SJSA1 (cell line): Measurements from ENCODE around the gene ASB18. TPM values are rescaled to one million over a fixed set of nuclear protein-coding genes. Genes with fewer than 3 reads are reported as not detected.
"Not testable (repeated sequence)": the region's sequence is repeated elsewhere in the genome, so short reads cannot be mapped to it uniquely, and the experiment has no call there.

ENCODE experiments used
- DNase-seq, 2 experiments: peaks; one replicate each; pipeline ENCODE4 v3.0.0-alpha.2; 2015 to 2020; ENCODE audit warnings: low spot score in 2 of 2, low read depth in 1 of 2
- H3K27ac ChIP-seq: fragments of 250-450 bp; sonication (Bioruptor Pico); 2 replicates; pipeline ENCODE4 v1.5.1; 2020; ENCODE audit warnings: mild to moderate bottlenecking, moderate library complexity
- H3K27me3 ChIP-seq: fragments of 250-450 bp; sonication (Bioruptor Pico); replicated peaks from 2 replicates; pipeline ENCODE4 v1.5.1; 2020; ENCODE audit warnings: mild to moderate bottlenecking, moderate library complexity
- H3K36me3 ChIP-seq: fragments of 250-450 bp; sonication (Bioruptor Pico); 2 replicates; pipeline ENCODE4 v1.5.1; 2020; ENCODE audit warnings: mild to moderate bottlenecking
- H3K4me1 ChIP-seq: fragments of 250-450 bp; sonication (Bioruptor Pico); replicated peaks from 2 replicates; pipeline ENCODE4 v1.6.1; 2021; ENCODE audit warnings: mild to moderate bottlenecking
- H3K4me3 ChIP-seq: fragments of 250-450 bp; sonication (Bioruptor Pico); 2 replicates; pipeline ENCODE4 v1.5.1; 2020; ENCODE audit warnings: mild to moderate bottlenecking
- H3K9me3 ChIP-seq: fragments of 250-450 bp; sonication (Bioruptor Pico); replicated peaks from 2 replicates; pipeline ENCODE4 v1.5.1; 2020; ENCODE audit warnings: mild to moderate bottlenecking
- total RNA-seq: library from RNA; depleted of rRNA; stranded (reverse); fragments of >200 nt; shearing (Covaris generic); gene quantifications from 2 replicates; pipeline ENCODE4 v1.2.3, GENCODE V29; 2014

The ASB18 gene
- total RNA-seq, 1 experiment from 2014 or later = 1.1 TPM

DNA sequence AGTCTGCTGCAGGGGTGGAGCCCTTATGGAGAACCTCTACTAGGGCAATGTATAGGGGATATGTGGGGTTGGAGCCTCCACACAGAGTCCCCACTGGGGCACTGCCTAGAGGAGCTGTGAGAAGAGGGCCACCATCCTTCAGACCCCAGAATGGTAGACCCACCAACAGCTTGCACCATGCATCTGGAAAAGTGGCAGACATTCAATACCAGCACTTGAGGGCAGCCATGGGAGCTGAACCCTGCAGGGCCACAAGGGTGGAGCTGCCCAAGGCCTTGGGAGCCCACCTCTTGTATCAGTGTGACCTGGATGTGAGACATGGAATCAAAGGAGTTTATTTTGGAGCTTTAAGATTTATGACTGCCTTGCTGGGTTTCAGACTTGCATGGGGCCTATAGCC, 5.7 kb upstream of the ASB18 start:
- not testable (repeated sequence) for H3K27ac ChIP-seq, H3K4me3 ChIP-seq, H3K4me1 ChIP-seq, H3K27me3 ChIP-seq, H3K36me3 ChIP-seq
- H3K9me3 ChIP-seq = peaks cover 17% of the 10 kb centered on the region; the same call in 1 of the 2 replicates
- peak in 1 of 2 experiments; percentile 19 for DNase-seq

DNA sequence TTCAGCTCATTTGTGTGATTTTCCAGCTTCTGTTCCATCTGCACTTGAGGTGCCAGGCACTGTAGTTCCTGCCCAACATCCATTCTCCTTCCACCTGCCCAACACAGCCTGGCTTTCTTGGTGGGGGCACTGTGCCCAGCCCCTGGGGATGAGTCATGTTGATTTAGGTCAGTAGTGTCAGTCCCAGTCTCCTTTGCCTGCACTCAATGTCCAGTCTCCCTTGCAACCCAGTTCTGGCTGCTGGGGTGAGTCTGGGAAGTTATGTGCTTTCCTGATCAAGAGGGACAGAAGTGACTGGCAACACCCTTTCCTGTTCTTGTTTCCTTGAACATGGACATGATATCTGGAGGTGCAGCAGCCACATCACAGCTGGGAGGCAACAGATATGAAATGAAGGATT, 1.5 kb upstream of the ASB18 start:
- Histone ChIP-seq H3K4me3 (no peak overlapping the region), H3K27me3 (no peaks in the 10 kb centered on the region), H3K36me3 (peaks cover 5% of the 10 kb centered on the region; the same call in 1 of the 2 replicates), H3K4me1 (peaks cover 6% of the 10 kb centered on the region), H3K9me3 (peaks cover 25% of the 10 kb centered on the region), H3K27ac (no peak overlapping the region)
- DNase-seq = peak in 1 of 2 experiments; percentile 19

- Histone ChIP-seq H3K9me3 (peaks cover 11% of the 10 kb centered on the region), H3K27me3 (no peaks in the 10 kb centered on the region), H3K36me3 (peaks cover 5% of the 10 kb centered on the region; the same call in 1 of the 2 replicates), H3K27ac (peak overlapping the region; percentile 44; the same call in 1 of the 2 replicates), H3K4me1 (peaks cover 6% of the 10 kb centered on the region), H3K4me3 (no peak overlapping the region)
- DNase-seq = no peak
Measured at GRCh38 chr2:236262238-236262637, 2.0 kb downstream of the ASB18 start.

DNA sequence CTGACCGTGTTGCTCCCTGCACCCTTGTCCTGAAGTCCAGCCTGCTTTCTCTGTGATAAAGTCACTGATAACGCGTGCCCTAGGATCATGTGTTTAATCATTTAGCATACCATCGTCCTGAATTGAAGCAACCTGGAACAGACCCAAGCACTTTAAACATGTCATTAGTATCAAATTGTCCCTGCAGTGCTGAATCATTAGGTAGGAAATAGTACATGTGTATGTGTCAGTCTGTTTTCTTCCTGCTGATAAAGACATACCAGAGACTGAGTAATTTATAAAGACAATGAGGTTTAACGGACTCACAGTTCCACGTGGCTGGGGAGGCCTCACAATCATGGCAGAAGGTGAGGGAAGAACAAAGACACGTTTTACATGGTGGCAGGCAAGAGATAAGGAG, 2.8 kb downstream of the ASB18 start:
- Histone ChIP-seq H3K4me1 (peaks cover 6% of the 10 kb centered on the region), H3K27ac (peak overlapping the region; percentile 44; the same call in 1 of the 2 replicates), H3K36me3 (peaks cover 5% of the 10 kb centered on the region; the same call in 1 of the 2 replicates), H3K4me3 (no peak overlapping the region), H3K27me3 (no peaks in the 10 kb centered on the region), H3K9me3 (peaks cover 11% of the 10 kb centered on the region)
- DNase-seq = no peak

DNA sequence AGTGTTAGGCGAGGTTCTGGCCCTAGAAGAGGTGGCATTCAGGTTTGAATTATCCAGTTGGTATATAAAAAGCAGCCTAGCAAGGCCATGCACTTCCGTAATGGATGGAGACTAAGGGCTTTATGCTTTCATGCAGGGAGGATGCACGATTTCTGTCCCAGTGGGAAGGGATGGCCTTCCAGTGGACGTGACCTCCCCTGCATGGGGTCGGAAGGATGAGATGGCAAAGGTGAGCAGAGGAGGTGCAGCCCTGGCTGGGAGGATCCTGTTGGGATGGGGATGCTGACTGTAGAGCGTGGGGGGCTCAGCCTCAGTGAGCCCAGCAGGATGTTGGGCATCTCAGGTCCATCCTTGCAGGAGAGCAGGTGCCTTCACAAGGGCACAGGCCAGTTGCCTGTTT, 4.8 kb downstream of the ASB18 start:
- peaks cover 5% of the 10 kb centered on the region; the same call in 1 of the 2 replicates for H3K36me3 ChIP-seq
- no peak overlapping the region for H3K4me3 ChIP-seq
- H3K4me1 ChIP-seq = peaks cover 6% of the 10 kb centered on the region
- no peaks in the 10 kb centered on the region for H3K27me3 ChIP-seq
- H3K27ac ChIP-seq = no peak overlapping the region
- DNase-seq = peak in 1 of 2 experiments; percentile 22
- peaks cover 11% of the 10 kb centered on the region for H3K9me3 ChIP-seq

GRCh38 chr2:236257575-236257974, 6.6 kb downstream of the ASB18 start:
- no peak overlapping the region for H3K27ac ChIP-seq
- H3K9me3 ChIP-seq = peaks cover 11% of the 10 kb centered on the region
- H3K4me3 ChIP-seq = no peak overlapping the region
- no peaks in the 10 kb centered on the region for H3K36me3 ChIP-seq
- DNase-seq = no peak
- H3K27me3 ChIP-seq = no peaks in the 10 kb centered on the region
- peaks cover 6% of the 10 kb centered on the region for H3K4me1 ChIP-seq

GRCh38 chr2:236257136-236257535, 7.1 kb downstream of the ASB18 start:
- no peak overlapping the region for H3K27ac ChIP-seq
- H3K36me3 ChIP-seq = no peaks in the 10 kb centered on the region
- no peak overlapping the region for H3K4me3 ChIP-seq
- peak in 1 of 2 experiments; percentile 17 for DNase-seq
- peaks cover 6% of the 10 kb centered on the region for H3K4me1 ChIP-seq
- H3K27me3 ChIP-seq = no peaks in the 10 kb centered on the region
- peaks cover 10% of the 10 kb centered on the region for H3K9me3 ChIP-seq

GRCh38 chr2:236256366-236256985, 7.7 kb downstream of the ASB18 start:
- no peaks in the 10 kb centered on the region for H3K36me3 ChIP-seq
- no peak overlapping the region for H3K27ac ChIP-seq
- H3K4me3 ChIP-seq = no peak overlapping the region
- no peak for DNase-seq
- H3K4me1 ChIP-seq = peaks cover 6% of the 10 kb centered on the region
- no peaks in the 10 kb centered on the region for H3K27me3 ChIP-seq
- peaks cover 5% of the 10 kb centered on the region; the same call in 1 of the 2 replicates for H3K9me3 ChIP-seq

DNA sequence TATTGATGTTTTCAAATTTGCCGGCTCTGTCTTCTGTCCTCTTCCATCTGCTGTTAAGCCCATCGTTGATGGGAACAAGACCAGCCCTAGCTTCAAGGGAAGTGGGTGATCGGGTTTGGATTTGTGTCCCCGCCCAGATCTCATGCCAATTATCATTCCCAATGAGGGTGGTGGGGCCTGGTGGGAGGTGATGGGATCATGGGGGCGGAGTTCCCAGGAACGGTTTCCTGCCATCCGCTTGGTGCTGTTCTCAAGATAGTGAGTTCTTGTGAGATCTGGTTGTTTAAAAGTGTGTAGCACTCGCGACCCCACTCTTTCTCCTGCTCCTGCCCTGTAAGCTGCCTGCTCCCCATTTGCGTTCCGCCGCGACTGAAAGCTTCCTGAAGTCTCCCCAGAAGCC, 9.5 kb downstream of the ASB18 start:
- Histone ChIP-seq H3K27ac (no peak overlapping the region), H3K4me3 (no peak overlapping the region), H3K36me3 (no peaks in the 10 kb centered on the region), H3K9me3 (no peaks in the 10 kb centered on the region), H3K27me3 (no peaks in the 10 kb centered on the region), H3K4me1 (peaks cover 12% of the 10 kb centered on the region)
- DNase-seq = peak in 1 of 2 experiments; percentile 18

- Histone ChIP-seq H3K9me3 (no peaks in the 10 kb centered on the region), H3K36me3 (no peaks in the 10 kb centered on the region), H3K4me1 (peaks cover 16% of the 10 kb centered on the region), H3K4me3 (no peak overlapping the region), H3K27me3 (no peaks in the 10 kb centered on the region), H3K27ac (no peak overlapping the region)
- no peak for DNase-seq
Measured at GRCh38 chr2:236254001-236254400, 10.2 kb downstream of the ASB18 start.

GRCh38 chr2:236252602-236253001, 11.6 kb downstream of the ASB18 start:
- Histone ChIP-seq H3K27me3 (no peaks in the 10 kb centered on the region), H3K4me3 (no peak overlapping the region), H3K27ac (no peak overlapping the region), H3K36me3 (no peaks in the 10 kb centered on the region), H3K4me1 (peaks cover 19% of the 10 kb centered on the region), H3K9me3 (no peaks in the 10 kb centered on the region)
- no peak for DNase-seq

DNA sequence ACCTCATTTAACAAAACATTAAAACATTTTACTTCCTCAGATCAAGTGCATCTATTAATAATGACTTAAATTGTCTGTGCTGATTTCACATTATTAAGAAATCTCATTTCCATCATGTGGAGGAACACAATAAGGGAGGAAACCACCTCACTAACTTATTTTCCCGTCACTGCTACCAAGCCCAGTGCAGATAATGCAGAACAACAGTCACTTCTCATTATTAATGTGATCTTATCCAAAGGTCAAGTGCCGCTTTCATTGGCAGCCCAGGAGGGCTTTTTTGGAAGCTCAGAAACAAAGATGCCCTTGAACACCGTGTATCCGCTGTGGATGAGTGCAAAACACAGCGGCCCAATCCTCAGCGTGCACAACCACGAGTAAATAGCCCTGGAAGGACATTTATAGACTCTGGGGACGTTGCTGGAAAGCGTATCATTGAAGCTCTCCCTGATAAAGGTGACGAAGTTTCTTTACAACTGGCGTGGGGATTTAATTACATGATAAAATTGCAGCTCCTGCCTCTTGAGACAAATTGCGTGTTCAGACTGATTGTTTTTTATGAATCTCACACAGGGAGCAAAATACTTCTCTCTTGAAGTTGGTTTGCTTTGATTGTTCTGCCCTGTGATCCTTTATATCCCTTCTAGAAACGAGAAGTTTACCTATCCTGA, 13.2 kb downstream of the ASB18 start:
- peaks cover 31% of the 10 kb centered on the region for H3K4me1 ChIP-seq
- H3K9me3 ChIP-seq = no peaks in the 10 kb centered on the region
- no peak overlapping the region for H3K27ac ChIP-seq
- H3K27me3 ChIP-seq = no peaks in the 10 kb centered on the region
- DNase-seq = no peak
- no peaks in the 10 kb centered on the region for H3K36me3 ChIP-seq
- no peak overlapping the region for H3K4me3 ChIP-seq

- Histone ChIP-seq H3K27me3 (no peaks in the 10 kb centered on the region), H3K27ac (no peak overlapping the region), H3K36me3 (no peaks in the 10 kb centered on the region), H3K4me1 (peaks cover 31% of the 10 kb centered on the region), H3K4me3 (no peak overlapping the region), H3K9me3 (no peaks in the 10 kb centered on the region)
- no peak for DNase-seq
Measured at GRCh38 chr2:236250286-236250685, 13.9 kb downstream of the ASB18 start.

- DNase-seq = no peak
- Histone ChIP-seq H3K9me3 (no peaks in the 10 kb centered on the region), H3K4me1 (peaks cover 31% of the 10 kb centered on the region), H3K36me3 (no peaks in the 10 kb centered on the region), H3K27me3 (no peaks in the 10 kb centered on the region), H3K27ac (no peak overlapping the region), H3K4me3 (no peak overlapping the region)
Measured at GRCh38 chr2:236249066-236249465, 15.1 kb downstream of the ASB18 start.
